OCI-LY3 (cell line): ENCODE data around the gene SYTL1.

ENCODE experiments used
- H2AFZ ChIP-seq: fragments of 200-600, 300-600 bp; shearing (Covaris generic); 2 replicates; pipeline ENCODE4 v1.6.0; 2014; ENCODE audit warnings: antibody characterized with exemption, low read depth, low read length
- H3K27ac ChIP-seq: fragments of 200-600, 300-600 bp; sonication (generic); 2 replicates; pipeline ENCODE4 v1.5.1; 2014; ENCODE audit warnings: mild to moderate bottlenecking, low read length, moderate library complexity, mixed read lengths
- H3K27me3 ChIP-seq: fragments of 200-600, 300-600 bp; sonication (generic); 2 replicates; pipeline ENCODE4 v1.6.1; 2014; ENCODE audit warnings: low read depth, low read length, mixed read lengths
- H3K36me3 ChIP-seq: fragments of 200-600, 300-600 bp; sonication (generic); replicated peaks from 2 replicates; pipeline ENCODE3; 2014; ENCODE audit warnings: low read depth, low read length, mixed read lengths
- H3K4me1 ChIP-seq: fragments of 300-600, 200-600 bp; sonication (generic); 2 replicates; pipeline ENCODE4 v1.6.1; 2014; ENCODE audit warnings: low read length, mixed read lengths
- H3K4me2 ChIP-seq: fragments of 200-600, 300-600 bp; sonication (generic); 2 replicates; pipeline ENCODE4 v1.6.1; 2014; ENCODE audit warnings: low read length, mixed read lengths
- H3K4me3 ChIP-seq: fragments of 300-600, 200-600 bp; sonication (generic); 2 replicates; pipeline ENCODE4 v1.5.1; 2014; ENCODE audit warnings: antibody characterized with exemption, mild to moderate bottlenecking, low read length, moderate library complexity
- H3K79me2 ChIP-seq: fragments of 300-600, 200-600 bp; shearing (Covaris generic); 2 replicates; pipeline ENCODE4 v1.6.1; 2014; ENCODE audit warnings: mild to moderate bottlenecking, low read length, mixed read lengths
- H3K9ac ChIP-seq: fragments of 300-600, 200-600 bp; shearing (Covaris generic); 2 replicates; pipeline ENCODE4 v1.6.0; 2014; ENCODE audit warnings: mild to moderate bottlenecking, low read length, moderate library complexity
- H3K9me3 ChIP-seq: fragments of 200-600, 300-600 bp; shearing (Covaris generic); 2 replicates; pipeline ENCODE4 v1.6.1; 2014; ENCODE audit warnings: low read length, mixed read lengths; ENCODE audit not compliant: insufficient read depth
- H4K20me1 ChIP-seq: fragments of 200-600, 300-600 bp; sonication (generic); 2 replicates; pipeline ENCODE4 v1.6.1; 2016; ENCODE audit warnings: low read length, mixed read lengths; ENCODE audit not compliant: insufficient read depth
- CTCF ChIP-seq: fragments of 200-600, 300-600 bp; sonication (generic); IDR thresholded peaks from 2 replicates; pipeline ENCODE4 v1.5.1; 2014; ENCODE audit warnings: antibody characterized with exemption, low read length, low read depth
- EZH2phosphoT487 ChIP-seq: fragments of 200-600 bp; shearing (Covaris generic); IDR thresholded peaks from 2 replicates; pipeline ENCODE4 v1.6.1; 2018; ENCODE audit warnings: antibody characterized with exemption, mixed run types, low read depth

SYTL1 gene

GRCh38 chr1:27333717-27334279, 8.0 kb upstream of the SYTL1 start:
- no peak overlapping the region for H2AFZ ChIP-seq
- H3K9me3 ChIP-seq: no peaks in the 10 kb centered on the region
- no peaks in the 10 kb centered on the region for H4K20me1 ChIP-seq
- TF ChIP-seq CTCF: no peak
- TF ChIP-seq EZH2phosphoT487: no peak
- no peak overlapping the region for H3K4me2 ChIP-seq
- H3K27ac ChIP-seq: no peak overlapping the region
- no peak overlapping the region for H3K4me3 ChIP-seq
- no peaks in the 10 kb centered on the region for H3K27me3 ChIP-seq
- peaks cover 10% of the 10 kb centered on the region for H3K79me2 ChIP-seq
- H3K36me3 ChIP-seq: peaks cover 3% of the 10 kb centered on the region
- no peak overlapping the region for H3K9ac ChIP-seq
- H3K4me1 ChIP-seq: no peaks in the 10 kb centered on the region

GRCh38 chr1:27335506-27336422, 6.1 kb upstream of the SYTL1 start:
- Histone ChIP-seq H3K27me3 (no peaks in the 10 kb centered on the region), H4K20me1 (no peaks in the 10 kb centered on the region), H3K9me3 (no peaks in the 10 kb centered on the region), H3K4me3 (no peak overlapping the region), H3K4me1 (no peaks in the 10 kb centered on the region), H3K79me2 (peaks cover 1% of the 10 kb centered on the region; the same call in 1 of the 2 replicates), H3K27ac (no peak overlapping the region), H3K36me3 (no peaks in the 10 kb centered on the region), H3K4me2 (no peak overlapping the region), H2AFZ (no peak overlapping the region), H3K9ac (no peak overlapping the region)
- no peak for TF ChIP-seq CTCF
- TF ChIP-seq EZH2phosphoT487: no peak

DNA sequence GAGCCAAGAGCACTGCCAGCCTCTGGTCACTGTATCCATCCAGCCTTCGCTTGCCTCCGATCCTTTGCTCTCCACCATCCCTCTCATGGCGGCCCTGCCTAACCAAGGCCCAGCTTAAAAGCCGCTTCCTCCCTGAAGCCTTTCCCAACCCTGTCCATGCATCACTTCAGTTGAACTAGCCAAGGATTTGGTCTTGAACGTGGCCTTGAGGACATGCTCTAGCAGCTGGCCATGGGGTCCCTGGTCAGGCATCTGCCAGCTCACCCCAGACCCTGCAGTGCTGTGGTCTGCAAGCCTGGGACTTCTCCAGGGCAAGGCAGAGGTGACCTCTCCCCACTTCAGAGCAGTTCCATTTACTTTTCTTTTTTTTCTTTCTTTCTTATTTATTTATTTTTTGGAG, 5.1 kb upstream of the SYTL1 start:
- H2AFZ ChIP-seq: no peak overlapping the region
- no peak overlapping the region for H3K4me2 ChIP-seq
- no peaks in the 10 kb centered on the region for H3K79me2 ChIP-seq
- no peaks in the 10 kb centered on the region for H4K20me1 ChIP-seq
- no peaks in the 10 kb centered on the region for H3K9me3 ChIP-seq
- H3K27ac ChIP-seq: no peak overlapping the region
- no peak overlapping the region for H3K4me3 ChIP-seq
- no peaks in the 10 kb centered on the region for H3K27me3 ChIP-seq
- H3K36me3 ChIP-seq: no peaks in the 10 kb centered on the region
- no peak overlapping the region for H3K9ac ChIP-seq
- no peak for TF ChIP-seq CTCF
- TF ChIP-seq EZH2phosphoT487: no peak
- peaks cover 9% of the 10 kb centered on the region for H3K4me1 ChIP-seq

- no peak overlapping the region for H3K27ac ChIP-seq
- H3K9me3 ChIP-seq: no peaks in the 10 kb centered on the region
- TF ChIP-seq CTCF: no peak
- TF ChIP-seq EZH2phosphoT487: no peak
- H3K79me2 ChIP-seq: no peaks in the 10 kb centered on the region
- no peak overlapping the region for H3K4me2 ChIP-seq
- H4K20me1 ChIP-seq: no peaks in the 10 kb centered on the region
- no peak overlapping the region for H3K9ac ChIP-seq
- no peaks in the 10 kb centered on the region for H3K36me3 ChIP-seq
- peaks cover 25% of the 10 kb centered on the region for H3K4me1 ChIP-seq
- no peak overlapping the region for H3K4me3 ChIP-seq
- H3K27me3 ChIP-seq: no peaks in the 10 kb centered on the region
- no peak overlapping the region for H2AFZ ChIP-seq
Measured at GRCh38 chr1:27338751-27339150, 3.1 kb upstream of the SYTL1 start.
